ENCODE data around the gene DAB1.

Gene DAB1

DNA sequence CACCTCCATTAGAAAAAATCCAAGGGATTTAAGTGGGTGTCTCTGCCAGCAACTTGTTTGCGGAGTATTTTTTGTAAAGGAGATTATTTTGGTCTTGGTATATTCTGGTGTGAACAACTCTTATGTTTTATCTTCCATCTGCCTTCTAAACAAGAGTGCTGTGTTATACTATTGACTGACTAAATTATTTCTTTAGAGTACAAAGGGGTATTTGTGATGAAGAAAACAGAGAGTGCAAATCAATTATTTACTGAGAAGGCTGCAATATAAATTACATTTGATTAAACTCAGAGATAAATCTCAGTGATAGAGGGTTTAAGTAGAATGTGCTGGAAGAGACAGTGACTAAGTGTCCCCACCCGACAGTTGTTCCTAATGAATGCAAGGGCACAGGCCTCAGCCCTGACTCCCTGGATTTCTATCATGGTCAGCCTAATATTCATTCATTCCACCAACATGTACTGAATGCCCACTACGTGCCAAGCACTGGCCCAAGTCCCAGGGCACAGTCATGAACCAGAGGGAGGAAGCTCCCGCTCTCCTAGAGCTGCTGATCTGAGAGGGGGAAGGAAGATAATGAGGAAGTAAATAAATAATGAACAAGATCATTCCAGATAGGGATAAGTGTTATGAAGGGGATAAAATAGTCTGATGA, 261.1 kb downstream of the DAB1 start:
- Histone ChIP-seq H3K4me1 (ENCODE audit: insufficient read depth, low read length, severe bottlenecking) (peaks cover 2% of the 10 kb centered on the region), H3K9me3 (ENCODE audit: low read length) (no peaks in the 10 kb centered on the region), H3K27me3 (ENCODE audit: insufficient read depth, low read length) (no peaks in the 10 kb centered on the region), H3K9me2 (ENCODE audit: low read depth, low read length) (no peaks in the 10 kb centered on the region), H3K79me2 (ENCODE audit: insufficient read depth, low read length) (no peaks in the 10 kb centered on the region), H4K20me1 (ENCODE audit: insufficient read depth, low read length) (no peaks in the 10 kb centered on the region), H3K9ac (ENCODE audit: low read length) (no peak overlapping the region), H2AFZ (ENCODE audit: low read length) (no peak overlapping the region), H3K27ac (ENCODE audit: low read depth, low read length, poor library complexity, severe bottlenecking) (no peak overlapping the region), H3K36me3 (ENCODE audit: insufficient read depth, low read length) (no peaks in the 10 kb centered on the region), H3K4me3 (ENCODE audit: low read depth, low read length, poor library complexity, severe bottlenecking) (no peak overlapping the region), H3K4me2 (ENCODE audit: low read length) (no peak overlapping the region), H3F3A (ENCODE audit: insufficient read depth, low read length) (no peaks in the 10 kb centered on the region)
- TF ChIP-seq, protein P1, sequence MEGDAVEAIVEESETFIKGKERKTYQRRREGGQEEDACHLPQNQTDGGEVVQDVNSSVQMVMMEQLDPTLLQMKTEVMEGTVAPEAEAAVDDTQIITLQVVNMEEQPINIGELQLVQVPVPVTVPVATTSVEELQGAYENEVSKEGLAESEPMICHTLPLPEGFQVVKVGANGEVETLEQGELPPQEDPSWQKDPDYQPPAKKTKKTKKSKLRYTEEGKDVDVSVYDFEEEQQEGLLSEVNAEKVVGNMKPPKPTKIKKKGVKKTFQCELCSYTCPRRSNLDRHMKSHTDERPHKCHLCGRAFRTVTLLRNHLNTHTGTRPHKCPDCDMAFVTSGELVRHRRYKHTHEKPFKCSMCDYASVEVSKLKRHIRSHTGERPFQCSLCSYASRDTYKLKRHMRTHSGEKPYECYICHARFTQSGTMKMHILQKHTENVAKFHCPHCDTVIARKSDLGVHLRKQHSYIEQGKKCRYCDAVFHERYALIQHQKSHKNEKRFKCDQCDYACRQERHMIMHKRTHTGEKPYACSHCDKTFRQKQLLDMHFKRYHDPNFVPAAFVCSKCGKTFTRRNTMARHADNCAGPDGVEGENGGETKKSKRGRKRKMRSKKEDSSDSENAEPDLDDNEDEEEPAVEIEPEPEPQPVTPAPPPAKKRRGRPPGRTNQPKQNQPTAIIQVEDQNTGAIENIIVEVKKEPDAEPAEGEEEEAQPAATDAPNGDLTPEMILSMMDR (IDR thresholded peaks at IDR 0.05; ENCODE audit: low read length), result no peak
- no peak for TF ChIP-seq EZH2 (IDR thresholded peaks at IDR 0.05; ENCODE audit: borderline replicate concordance, low read length)

DNA sequence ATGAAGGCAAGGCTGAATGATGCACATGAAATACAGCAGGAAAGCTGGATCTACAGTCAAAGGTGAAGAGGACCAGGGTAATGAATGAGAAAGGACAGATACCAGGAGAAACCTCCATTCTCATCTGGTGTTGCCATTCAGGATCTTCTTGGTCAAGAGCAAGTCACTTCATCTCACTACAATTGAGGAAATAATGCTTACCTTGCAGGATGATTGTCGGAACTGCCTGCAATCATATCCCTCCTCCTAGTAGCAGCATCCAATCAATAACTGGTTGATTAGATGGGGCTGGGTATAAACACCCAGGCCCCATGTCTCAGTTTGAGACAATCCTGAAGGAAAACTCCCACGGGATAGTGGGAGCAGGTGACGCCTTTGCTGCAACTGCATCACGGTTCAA, 263.3 kb downstream of the DAB1 start:
- H3K79me2 ChIP-seq (ENCODE audit: insufficient read depth, low read length), result no peaks in the 10 kb centered on the region
- H2AFZ ChIP-seq (ENCODE audit: low read length), result no peak overlapping the region
- H3K4me3 ChIP-seq (ENCODE audit: low read depth, low read length, poor library complexity, severe bottlenecking), result no peak overlapping the region
- H3K9ac ChIP-seq (ENCODE audit: low read length), result no peak overlapping the region
- no peaks in the 10 kb centered on the region for H3K9me3 ChIP-seq (ENCODE audit: low read length)
- H3K27me3 ChIP-seq (ENCODE audit: insufficient read depth, low read length), result no peaks in the 10 kb centered on the region
- peaks cover 4% of the 10 kb centered on the region for H3K4me1 ChIP-seq (ENCODE audit: insufficient read depth, low read length, severe bottlenecking)
- no peak for TF ChIP-seq EZH2 (IDR thresholded peaks at IDR 0.05; ENCODE audit: borderline replicate concordance, low read length)
- TF ChIP-seq, protein P1 (IDR thresholded peaks at IDR 0.05; ENCODE audit: low read length), result no peak
- no peak overlapping the region for H3K4me2 ChIP-seq (ENCODE audit: low read length)
- no peaks in the 10 kb centered on the region for H3F3A ChIP-seq (ENCODE audit: insufficient read depth, low read length)
- no peaks in the 10 kb centered on the region for H3K36me3 ChIP-seq (ENCODE audit: insufficient read depth, low read length)
- H3K9me2 ChIP-seq (ENCODE audit: low read depth, low read length), result no peaks in the 10 kb centered on the region
- no peaks in the 10 kb centered on the region for H4K20me1 ChIP-seq (ENCODE audit: insufficient read depth, low read length)
- H3K27ac ChIP-seq (ENCODE audit: low read depth, low read length, poor library complexity, severe bottlenecking), result no peak overlapping the region

DNA sequence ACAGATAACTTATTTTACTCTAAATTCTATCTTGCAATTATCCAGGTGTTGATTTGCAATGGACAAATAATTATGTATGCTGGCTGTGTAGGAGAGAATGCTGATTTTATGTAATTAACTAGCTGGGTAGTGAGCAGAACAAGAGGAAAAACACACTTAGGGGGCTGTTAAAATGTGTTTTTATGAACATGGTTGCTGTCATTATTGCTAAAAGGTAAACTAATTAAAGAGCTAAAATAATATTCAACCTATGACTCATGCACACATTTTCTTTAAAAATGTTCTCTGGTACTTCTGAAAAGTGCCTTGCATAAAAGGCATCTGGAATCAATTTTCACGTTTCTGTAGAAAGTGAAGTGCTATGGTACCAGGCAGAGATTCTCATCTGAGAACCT, 265.3 kb downstream of the DAB1 start:
- Histone ChIP-seq H3K79me2 (ENCODE audit: insufficient read depth, low read length) (no peaks in the 10 kb centered on the region), H3K4me3 (ENCODE audit: low read depth, low read length, poor library complexity, severe bottlenecking) (no peak overlapping the region), H3K27ac (ENCODE audit: low read depth, low read length, poor library complexity, severe bottlenecking) (no peak overlapping the region), H3K4me1 (ENCODE audit: insufficient read depth, low read length, severe bottlenecking) (peaks cover 4% of the 10 kb centered on the region), H3K27me3 (ENCODE audit: insufficient read depth, low read length) (no peaks in the 10 kb centered on the region), H3F3A (ENCODE audit: insufficient read depth, low read length) (no peaks in the 10 kb centered on the region), H2AFZ (ENCODE audit: low read length) (no peak overlapping the region), H3K9me2 (ENCODE audit: low read depth, low read length) (no peaks in the 10 kb centered on the region), H3K9ac (ENCODE audit: low read length) (no peak overlapping the region), H3K36me3 (ENCODE audit: insufficient read depth, low read length) (no peaks in the 10 kb centered on the region), H3K4me2 (ENCODE audit: low read length) (no peak overlapping the region), H4K20me1 (ENCODE audit: insufficient read depth, low read length) (no peaks in the 10 kb centered on the region), H3K9me3 (ENCODE audit: low read length) (no peaks in the 10 kb centered on the region)
- TF ChIP-seq, protein P1 (IDR thresholded peaks at IDR 0.05; ENCODE audit: low read length), result no peak
- no peak for TF ChIP-seq EZH2 (IDR thresholded peaks at IDR 0.05; ENCODE audit: borderline replicate concordance, low read length)

All from OCI-LY1 (cell line).